ENCODE results near the gene ZNRF1. TPM values are rescaled to one million over a fixed set of nuclear protein-coding genes. Genes with fewer than 3 reads are reported as not detected.
"Not testable (repeated sequence)": the region's sequence is repeated elsewhere in the genome, so short reads cannot be mapped to it uniquely, and the experiment has no call there.

Gene ZNRF1
- total RNA-seq, 1 donor from 2014 or later = 66.1 TPM

DNA sequence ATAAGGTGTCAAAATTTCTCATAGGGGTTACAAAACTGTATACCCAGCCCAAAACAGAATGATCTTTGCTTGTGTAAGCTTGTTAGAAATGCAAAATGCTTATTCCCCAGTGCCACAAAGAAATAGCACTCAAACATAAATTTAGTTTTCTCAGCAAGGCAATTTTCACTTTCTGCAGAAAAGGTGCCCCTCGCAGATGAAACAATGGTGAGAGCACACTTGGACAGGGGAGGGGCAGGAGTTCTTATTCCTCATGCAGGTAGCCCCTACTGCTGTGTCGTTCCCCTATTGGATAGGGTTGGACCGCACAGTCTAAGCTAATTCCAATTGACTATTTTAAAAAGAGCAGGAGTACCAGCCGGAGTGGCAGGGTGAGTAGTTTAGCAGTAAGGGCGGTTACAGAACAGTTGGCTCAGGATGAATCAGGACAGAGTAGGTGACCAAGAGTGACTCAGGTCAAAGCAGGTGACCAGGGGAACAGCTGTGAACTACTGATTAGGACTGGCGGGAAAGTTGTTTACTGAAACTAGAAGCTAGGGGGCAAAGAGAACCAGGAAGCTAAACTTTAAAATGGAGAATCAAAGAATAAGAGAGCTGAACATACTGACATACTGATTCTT, 123.2 kb downstream of the ZNRF1 start:
- H3K27ac Mint-ChIP-seq = no peak overlapping the region
- peaks cover 2% of the 10 kb centered on the region for H3K36me3 Mint-ChIP-seq (ENCODE audit: insufficient read depth)
- no peak for TF ChIP-seq CTCF (IDR thresholded peaks at IDR 0.05; ENCODE audit: unreplicated experiment)
- H3K4me1 Mint-ChIP-seq (ENCODE audit: low read depth) = no peaks in the 10 kb centered on the region
- no peak for DNase-seq (ENCODE audit: low spot score, unreplicated experiment)
- no peaks in the 10 kb centered on the region for H3K27me3 Mint-ChIP-seq
- H3K4me3 Mint-ChIP-seq (ENCODE audit: low read depth) = no peak overlapping the region
- H3K9me3 Mint-ChIP-seq (ENCODE audit: low read depth) = peaks cover 12% of the 10 kb centered on the region

DNA sequence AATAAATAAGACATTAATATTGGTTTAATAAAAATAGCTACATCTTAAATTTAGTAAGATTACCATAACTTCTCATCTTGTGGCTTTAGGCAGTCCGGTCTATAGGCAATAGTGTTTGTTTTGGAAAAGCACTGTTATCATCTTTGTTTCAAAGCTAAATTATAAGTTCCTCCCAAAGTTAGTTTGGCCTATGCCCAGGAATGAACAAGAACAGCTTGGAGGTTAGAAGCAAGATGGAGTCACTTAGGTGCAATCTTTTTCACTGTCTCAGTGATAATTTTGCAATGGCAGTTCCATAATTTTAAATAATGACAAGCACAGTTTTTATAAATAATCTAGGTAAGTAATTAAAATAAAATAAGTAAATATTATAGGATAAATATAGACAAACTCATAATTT, 123.8 kb downstream of the ZNRF1 start:
- no peaks in the 10 kb centered on the region for H3K27me3 Mint-ChIP-seq
- H3K4me3 Mint-ChIP-seq (ENCODE audit: low read depth) = no peak overlapping the region
- H3K36me3 Mint-ChIP-seq (ENCODE audit: insufficient read depth) = peaks cover 4% of the 10 kb centered on the region
- TF ChIP-seq CTCF (IDR thresholded peaks at IDR 0.05; ENCODE audit: unreplicated experiment) = no peak
- no peaks in the 10 kb centered on the region for H3K4me1 Mint-ChIP-seq (ENCODE audit: low read depth)
- peaks cover 15% of the 10 kb centered on the region for H3K9me3 Mint-ChIP-seq (ENCODE audit: low read depth)
- DNase-seq (ENCODE audit: low spot score, unreplicated experiment) = no peak
- H3K27ac Mint-ChIP-seq = no peak overlapping the region

DNA sequence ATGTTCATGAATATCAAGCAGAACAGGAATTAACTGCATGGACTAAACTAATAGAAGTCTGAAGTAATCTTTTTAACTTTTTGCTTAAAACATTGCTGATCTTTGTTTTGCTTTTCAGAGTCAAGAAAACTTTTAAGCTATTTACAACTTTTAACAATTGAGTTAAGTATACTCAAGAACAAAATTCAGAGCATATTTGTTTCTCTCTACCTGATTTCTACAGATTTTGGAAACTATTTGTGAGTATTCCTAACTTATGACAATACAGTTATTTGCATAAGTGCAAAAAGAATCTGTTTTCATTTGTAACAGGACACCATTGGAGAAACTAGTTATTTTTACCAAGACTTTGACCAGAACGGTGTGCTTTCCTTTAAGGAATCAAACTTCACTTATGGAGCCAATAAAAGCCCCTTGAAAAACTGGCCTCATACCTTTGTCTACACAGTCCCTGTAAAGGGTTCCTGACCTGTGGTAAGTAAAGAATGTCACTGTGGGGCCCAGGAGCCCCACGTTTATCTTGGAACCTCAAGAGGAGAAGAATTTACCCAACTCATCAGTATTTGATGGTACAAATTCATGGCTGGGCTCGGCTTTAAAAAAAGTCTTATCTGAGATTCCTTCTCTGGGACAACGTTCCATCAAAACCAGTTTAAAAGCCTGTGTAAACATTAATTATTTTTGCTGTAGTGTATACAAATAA, 129.0 kb downstream of the ZNRF1 start:
- H3K27me3 Mint-ChIP-seq = no peaks in the 10 kb centered on the region
- no peak for DNase-seq (ENCODE audit: low spot score, unreplicated experiment)
- H3K4me3 Mint-ChIP-seq (ENCODE audit: low read depth) = no peak overlapping the region
- no peak for TF ChIP-seq CTCF (IDR thresholded peaks at IDR 0.05; ENCODE audit: unreplicated experiment)
- H3K4me1 Mint-ChIP-seq (ENCODE audit: low read depth) = peaks cover 3% of the 10 kb centered on the region
- peaks cover 6% of the 10 kb centered on the region for H3K9me3 Mint-ChIP-seq (ENCODE audit: low read depth)
- H3K36me3 Mint-ChIP-seq (ENCODE audit: insufficient read depth) = peaks cover 5% of the 10 kb centered on the region
- H3K27ac Mint-ChIP-seq = no peak overlapping the region

GRCh38 chr16:75129421-75130149, 130.8 kb downstream of the ZNRF1 start:
- not testable (repeated sequence) for H3K27ac Mint-ChIP-seq; H3K9me3 Mint-ChIP-seq (ENCODE audit: low read depth); H3K4me1 Mint-ChIP-seq (ENCODE audit: low read depth); H3K4me3 Mint-ChIP-seq (ENCODE audit: low read depth); DNase-seq (ENCODE audit: low spot score, unreplicated experiment); H3K27me3 Mint-ChIP-seq; H3K36me3 Mint-ChIP-seq (ENCODE audit: insufficient read depth)

DNA sequence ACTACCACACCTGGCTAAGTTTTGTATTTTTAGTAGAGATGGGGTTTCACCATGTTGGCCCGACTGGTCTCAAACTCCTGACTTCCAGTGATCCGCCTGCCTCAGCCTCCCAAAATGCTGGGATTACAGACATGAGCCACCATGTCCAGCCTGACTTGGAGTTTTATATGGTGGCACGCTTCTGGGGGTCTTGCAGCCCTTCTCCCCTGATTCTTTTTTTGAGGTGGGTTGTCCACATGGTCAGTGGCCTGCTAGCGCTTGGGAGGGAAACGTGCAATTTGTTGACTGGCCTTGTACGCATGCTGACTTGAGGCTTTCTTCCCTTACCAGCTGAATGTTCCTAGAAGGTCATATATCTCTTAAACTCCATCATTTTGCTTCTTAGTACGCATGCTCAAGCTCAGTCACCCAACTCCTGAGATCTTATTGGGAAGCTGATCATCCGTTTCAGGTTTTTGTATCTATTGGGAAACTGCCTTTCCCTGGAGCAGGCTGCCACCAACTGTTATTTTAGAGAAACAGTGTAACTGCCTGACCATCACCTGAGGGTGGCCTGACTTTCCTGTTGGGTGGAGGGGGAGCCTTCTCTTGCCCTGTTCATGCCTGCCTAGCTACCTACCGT, 131.4 kb downstream of the ZNRF1 start:
- Mint-ChIP-seq H3K27ac (no peak overlapping the region), H3K4me1 (ENCODE audit: low read depth) (peaks cover 3% of the 10 kb centered on the region), H3K27me3 (no peaks in the 10 kb centered on the region), H3K36me3 (ENCODE audit: insufficient read depth) (peaks cover 5% of the 10 kb centered on the region), H3K4me3 (ENCODE audit: low read depth) (no peak overlapping the region), H3K9me3 (ENCODE audit: low read depth) (peaks cover 6% of the 10 kb centered on the region)
- no peak for DNase-seq (ENCODE audit: low spot score, unreplicated experiment)
- no peak for TF ChIP-seq CTCF (IDR thresholded peaks at IDR 0.05; ENCODE audit: unreplicated experiment)
